ENCODE data around the gene STX10. TPM values are rescaled to one million over a fixed set of nuclear protein-coding genes. Genes with fewer than 3 reads are reported as not detected.
A peak's percentile ranks its signal among the peaks of the same experiment; 100 is the strongest.

The STX10 gene
- total RNA-seq, 2 donors from 2014 or later: 54.2 to 65.3 TPM

GRCh38 chr19:13152974-13153568 lies 2.9 kb upstream of the STX10 start:
- H3K27ac ChIP-seq: peak overlapping the region; percentile 98 to 100 (median 99)
- peak; percentile 37 for ATAC-seq
- TF ChIP-seq POLR2A (IDR thresholded peaks at IDR 0.05) (peak; percentile 100), CTCF (IDR thresholded peaks at IDR 0.05) (peak in 3 of 7 experiments; percentile 16 to 30 (median 23))
- DNase-seq: peak; percentile 96 to 98 (median 98)
- peaks cover 44% of the 10 kb centered on the region for H3K4me1 ChIP-seq
- peak overlapping the region; percentile 78 for H3K4me3 ChIP-seq
- H3K27me3 ChIP-seq: no peaks in the 10 kb centered on the region
- intact Hi-C loops (cut with DNase I): no loop called here
- WGBS, 2 donors: 0% methylated on average over 59 of the region's 59 CpGs; no CpG with 5 or more reads in 1 of the 2 donors
- no peaks in the 10 kb centered on the region for H3K36me3 ChIP-seq (replicated peaks in 1 of 2; ENCODE audit: insufficient read depth in 1 of 2, low read depth in 2 of 2)
- no peaks in the 10 kb centered on the region for H3K9me3 ChIP-seq

- peak; percentile 0 for ATAC-seq
- WGBS, 2 donors: 0% methylated on average over 4 to 25 of the region's 25 CpGs
- Histone ChIP-seq H3K4me3 (peak overlapping the region; percentile 22 to 78), H3K27me3 (no peaks in the 10 kb centered on the region), H3K4me1 (peaks cover 42% of the 10 kb centered on the region), H3K36me3 (replicated peaks in 1 of 2; ENCODE audit: insufficient read depth in 1 of 2, low read depth in 2 of 2) (no peaks in the 10 kb centered on the region), H3K27ac (peak overlapping the region; percentile 98 to 100 (median 99)), H3K9me3 (no peaks in the 10 kb centered on the region)
- intact Hi-C loops (cut with DNase I): no loop called here
- DNase-seq: no peak
- TF ChIP-seq POLR2A (IDR thresholded peaks at IDR 0.05) (no peak), CTCF (IDR thresholded peaks at IDR 0.05) (peak in 1 of 7 experiments; percentile 7)
Measured at GRCh38 chr19:13152356-13152973, 2.3 kb upstream of the STX10 start.

GRCh38 chr19:13151605-13152355 lies 1.6 kb upstream of the STX10 start:
- intact Hi-C loops (cut with DNase I): no loop called here
- Histone ChIP-seq H3K4me3 (peak overlapping the region; percentile 22 to 78), H3K27ac (peak overlapping the region; percentile 98 to 100 (median 100)), H3K36me3 (replicated peaks in 1 of 2; ENCODE audit: insufficient read depth in 1 of 2, low read depth in 2 of 2) (no peaks in the 10 kb centered on the region), H3K27me3 (no peaks in the 10 kb centered on the region), H3K4me1 (peaks cover 37% of the 10 kb centered on the region), H3K9me3 (no peaks in the 10 kb centered on the region)
- TF ChIP-seq CTCF (IDR thresholded peaks at IDR 0.05) (peak in 3 of 7 experiments; percentile 9 to 15 (median 9)), POLR2A (IDR thresholded peaks at IDR 0.05) (peak; percentile 98 to 99 (median 99))
- DNase-seq (peak; percentile 98 to 99 (median 98)), ATAC-seq (peak; percentile 57)
- 0 to 2% methylated on average over 8 to 71 of the region's 71 CpGs for WGBS, 2 donors

GRCh38 chr19:13150931-13151604 lies 893 bp upstream of the STX10 start:
- Histone ChIP-seq H3K27me3 (no peaks in the 10 kb centered on the region), H3K9me3 (no peaks in the 10 kb centered on the region), H3K4me1 (peaks cover 33% of the 10 kb centered on the region), H3K36me3 (replicated peaks in 1 of 2; ENCODE audit: insufficient read depth in 1 of 2, low read depth in 2 of 2) (no peaks in the 10 kb centered on the region), H3K4me3 (peak overlapping the region; percentile 43 to 68), H3K27ac (peak overlapping the region; percentile 98 to 100 (median 100))
- TF ChIP-seq POLR2A (IDR thresholded peaks at IDR 0.05): no peak
- TF ChIP-seq CTCF (IDR thresholded peaks at IDR 0.05): no peak
- ATAC-seq: no peak
- DNase-seq: peak; percentile 35 to 48 (median 42)
- intact Hi-C loops (cut with DNase I): no loop called here
- WGBS, 2 donors: 0% methylated on average over 27 to 33 of the region's 34 CpGs
